Measurements from ENCODE around the gene DDAH2.

- no peak for TF ChIP-seq PATZ1 (CRISPR knock-in tag; IDR thresholded peaks at IDR 0.05; ENCODE audit: borderline replicate concordance)
- TF ChIP-seq CSRNP3 (CRISPR knock-in tag; IDR thresholded peaks at IDR 0.05), result no peak
- no peak for TF ChIP-seq ZFP30 (CRISPR knock-in tag; IDR thresholded peaks at IDR 0.05)
- TF ChIP-seq ZNF8 (CRISPR knock-in tag; IDR thresholded peaks at IDR 0.05), result no peak
- no peak for TF ChIP-seq PPARA (CRISPR knock-in tag; IDR thresholded peaks at IDR 0.05; ENCODE audit: borderline replicate concordance)
- no peak for TF ChIP-seq CREB5 (CRISPR knock-in tag; IDR thresholded peaks at IDR 0.05; ENCODE audit: low read depth)
- TF ChIP-seq TOX (CRISPR knock-in tag; IDR thresholded peaks at IDR 0.05; ENCODE audit: borderline replicate concordance), result no peak
- no peak for TF ChIP-seq ZNF70 (CRISPR knock-in tag; IDR thresholded peaks at IDR 0.05)
- TF ChIP-seq TCF4 (CRISPR knock-in tag; IDR thresholded peaks at IDR 0.05; ENCODE audit: borderline replicate concordance), result no peak
- no peak for TF ChIP-seq ZFP3 (CRISPR knock-in tag; IDR thresholded peaks at IDR 0.05)
- TF ChIP-seq GLIS3 (CRISPR knock-in tag; IDR thresholded peaks at IDR 0.05), result no peak
- no peak for TF ChIP-seq RARB (CRISPR knock-in tag; IDR thresholded peaks at IDR 0.05)
Measured at GRCh38 chr6:31744422-31744821, 15.3 kb upstream of the DDAH2 start.
